Hematopoietic multipotent progenitor cell (in vitro differentiated cells): Measurements from ENCODE around the gene KDR. TPM values are rescaled to one million over a fixed set of nuclear protein-coding genes. Genes with fewer than 3 reads are reported as not detected.

Experiments used
- DNase-seq, 3 donors: peaks; one replicate each; pipeline ENCODE4 v3.0.0-alpha.2; 2011 to 2015; ENCODE audit warnings: low read depth in 2 of 3, low spot score in 2 of 3
- small RNA-seq: library from RNA; depleted of rRNA; stranded (forward); fragments of <200 nt; gene quantifications from one replicate; pipeline ENCODE3, GENCODE V24; 2012
- total RNA-seq: library from RNA; depleted of rRNA; stranded (reverse); fragments of >200 nt; gene quantifications from one replicate; pipeline ENCODE4 v1.2.3, GENCODE V29; 2012

Gene KDR
- total RNA-seq, 1 donor, result not detected

GRCh38 chr4:55032179-55032578 is 93.2 kb downstream of the KDR start:
- no peak for DNase-seq

GRCh38 chr4:55031158-55031557 is 94.2 kb downstream of the KDR start:
- DNase-seq, result no peak

- no peak for DNase-seq
Measured at GRCh38 chr4:55030589-55030988, 94.8 kb downstream of the KDR start.

- no peak for DNase-seq
Measured at GRCh38 chr4:55029821-55030503, 95.4 kb downstream of the KDR start.

GRCh38 chr4:55029321-55029720 is 96.1 kb downstream of the KDR start:
- DNase-seq, result no peak

Small RNAs within 50 kb of the gene (small RNA-seq; reads per million reads assigned to genes)
- gene RN7SL424P (not detected), gene RNU6-410P (not detected)

Other genes with a start within 250 kb of the KDR start
- gene SRD5A3, start 220.6 kb upstream of the KDR start, total RNA-seq, result 20.5 TPM